HTERT RPE-1 (cell line): ENCODE data around the gene MMS19.

Experiments used
- in situ Hi-C: fragments of 300-500 bp; cut with MboI; formaldehyde crosslinking; loops from 4 replicates; pipeline ENCODE4 v1.14.3; 2020; ENCODE audit warnings: low sequenced_read_pairs

Gene MMS19, protein sequence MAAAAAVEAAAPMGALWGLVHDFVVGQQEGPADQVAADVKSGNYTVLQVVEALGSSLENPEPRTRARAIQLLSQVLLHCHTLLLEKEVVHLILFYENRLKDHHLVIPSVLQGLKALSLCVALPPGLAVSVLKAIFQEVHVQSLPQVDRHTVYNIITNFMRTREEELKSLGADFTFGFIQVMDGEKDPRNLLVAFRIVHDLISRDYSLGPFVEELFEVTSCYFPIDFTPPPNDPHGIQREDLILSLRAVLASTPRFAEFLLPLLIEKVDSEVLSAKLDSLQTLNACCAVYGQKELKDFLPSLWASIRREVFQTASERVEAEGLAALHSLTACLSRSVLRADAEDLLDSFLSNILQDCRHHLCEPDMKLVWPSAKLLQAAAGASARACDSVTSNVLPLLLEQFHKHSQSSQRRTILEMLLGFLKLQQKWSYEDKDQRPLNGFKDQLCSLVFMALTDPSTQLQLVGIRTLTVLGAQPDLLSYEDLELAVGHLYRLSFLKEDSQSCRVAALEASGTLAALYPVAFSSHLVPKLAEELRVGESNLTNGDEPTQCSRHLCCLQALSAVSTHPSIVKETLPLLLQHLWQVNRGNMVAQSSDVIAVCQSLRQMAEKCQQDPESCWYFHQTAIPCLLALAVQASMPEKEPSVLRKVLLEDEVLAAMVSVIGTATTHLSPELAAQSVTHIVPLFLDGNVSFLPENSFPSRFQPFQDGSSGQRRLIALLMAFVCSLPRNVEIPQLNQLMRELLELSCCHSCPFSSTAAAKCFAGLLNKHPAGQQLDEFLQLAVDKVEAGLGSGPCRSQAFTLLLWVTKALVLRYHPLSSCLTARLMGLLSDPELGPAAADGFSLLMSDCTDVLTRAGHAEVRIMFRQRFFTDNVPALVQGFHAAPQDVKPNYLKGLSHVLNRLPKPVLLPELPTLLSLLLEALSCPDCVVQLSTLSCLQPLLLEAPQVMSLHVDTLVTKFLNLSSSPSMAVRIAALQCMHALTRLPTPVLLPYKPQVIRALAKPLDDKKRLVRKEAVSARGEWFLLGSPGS

GRCh38 chr10:97498076-97498840, at the start of gene MMS19:
Gene MMS19, minus strand, starts transcription at chr10:97498422. Its CDS starts 38 bp downstream, at chr10:97498384.
- in situ Hi-C loops = no loop called here

GRCh38 chr10:97547962-97548361, 49.7 kb upstream of the MMS19 start:
- in situ Hi-C loops = no loop called here

DNA sequence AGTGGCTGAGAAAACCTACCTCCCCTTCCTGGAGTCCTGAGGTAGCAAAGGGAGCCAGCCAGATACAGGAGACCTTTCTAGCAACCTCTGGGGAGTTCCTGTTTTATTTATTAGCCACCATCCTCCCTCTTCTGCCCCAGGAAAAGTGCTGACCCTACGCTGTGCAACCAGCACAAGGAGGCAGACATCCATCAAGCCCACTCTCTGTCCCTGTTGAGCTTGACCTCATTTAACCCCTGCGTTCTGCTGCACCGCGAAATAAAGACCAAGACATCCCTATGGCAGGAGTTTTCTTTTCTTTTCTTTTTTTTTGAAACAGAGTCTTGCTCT, 49.0 kb upstream of the MMS19 start:
- in situ Hi-C loops = no loop called here

- in situ Hi-C loops = no loop called here
Measured at GRCh38 chr10:97546456-97547270, 48.4 kb upstream of the MMS19 start.

DNA sequence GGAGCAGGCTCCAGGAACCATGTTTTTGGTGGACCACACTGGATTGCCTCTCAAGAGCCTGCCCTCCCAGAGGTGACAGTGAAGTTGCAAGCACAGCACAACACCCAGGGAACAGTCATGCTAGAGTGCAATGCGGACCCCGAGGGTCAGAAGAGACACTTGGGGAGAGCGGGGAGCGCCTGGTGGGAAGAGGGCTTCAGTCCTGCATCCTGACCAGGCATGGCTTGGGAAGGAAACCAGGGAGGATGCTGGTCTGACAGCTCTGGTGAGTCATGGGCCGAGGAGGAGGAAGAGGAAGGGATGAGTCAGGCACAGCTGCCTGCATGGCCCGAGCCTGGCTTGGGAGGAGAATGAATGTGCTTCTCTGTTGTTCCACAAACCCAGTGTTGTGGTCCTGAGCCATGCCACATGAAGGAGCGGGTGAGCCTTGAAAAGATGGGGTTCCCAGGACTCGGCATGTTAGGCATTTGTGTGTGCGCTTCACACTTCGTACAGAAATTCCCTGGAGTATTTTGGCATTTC, 44.9 kb upstream of the MMS19 start:
- in situ Hi-C loops = no loop called here

DNA sequence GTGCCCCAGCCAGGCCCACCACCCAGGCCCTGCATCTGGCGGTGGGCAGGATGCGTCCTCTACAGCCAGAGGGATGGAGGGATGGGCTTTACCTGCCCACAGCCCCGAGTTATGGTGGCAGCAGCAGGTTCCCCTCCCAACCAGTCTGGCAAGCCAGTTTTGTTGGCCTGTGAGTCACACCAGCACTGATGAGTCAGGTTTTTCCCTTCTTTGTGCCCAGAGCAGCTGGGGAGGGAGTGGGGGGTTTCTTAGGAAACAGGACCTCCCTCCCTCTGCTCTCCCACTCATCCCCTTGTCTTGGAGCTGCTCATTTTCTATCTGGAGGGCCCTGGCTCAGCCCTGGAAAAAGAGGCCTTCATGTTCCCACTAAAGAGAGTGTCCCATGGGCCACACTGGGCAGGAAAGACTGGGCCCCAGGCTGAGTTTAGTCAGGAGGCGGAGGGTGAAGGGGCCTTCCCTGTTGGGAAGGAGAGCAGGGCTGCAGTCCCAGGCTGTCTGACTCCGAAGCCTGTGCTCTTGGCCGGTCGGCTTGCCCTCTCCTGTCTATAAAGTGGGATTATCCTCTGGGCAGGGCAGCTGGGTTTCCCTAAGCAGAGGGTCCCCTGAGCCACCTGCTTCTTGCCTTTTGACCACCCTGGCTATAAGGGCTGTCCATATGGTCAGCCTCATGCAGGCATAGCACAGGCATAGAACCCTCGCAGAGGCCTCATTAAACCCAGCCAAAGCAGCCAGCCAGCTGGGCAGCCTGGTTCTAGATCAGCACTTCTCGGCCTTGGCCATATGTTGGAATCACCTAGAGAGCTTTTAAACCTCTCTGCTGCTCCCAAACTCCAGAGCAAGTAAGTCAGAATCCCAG, 44.2 kb upstream of the MMS19 start:
- in situ Hi-C loops = no loop called here

GRCh38 chr10:97540669-97541500, 42.7 kb upstream of the MMS19 start:
- in situ Hi-C loops = no loop called here

DNA sequence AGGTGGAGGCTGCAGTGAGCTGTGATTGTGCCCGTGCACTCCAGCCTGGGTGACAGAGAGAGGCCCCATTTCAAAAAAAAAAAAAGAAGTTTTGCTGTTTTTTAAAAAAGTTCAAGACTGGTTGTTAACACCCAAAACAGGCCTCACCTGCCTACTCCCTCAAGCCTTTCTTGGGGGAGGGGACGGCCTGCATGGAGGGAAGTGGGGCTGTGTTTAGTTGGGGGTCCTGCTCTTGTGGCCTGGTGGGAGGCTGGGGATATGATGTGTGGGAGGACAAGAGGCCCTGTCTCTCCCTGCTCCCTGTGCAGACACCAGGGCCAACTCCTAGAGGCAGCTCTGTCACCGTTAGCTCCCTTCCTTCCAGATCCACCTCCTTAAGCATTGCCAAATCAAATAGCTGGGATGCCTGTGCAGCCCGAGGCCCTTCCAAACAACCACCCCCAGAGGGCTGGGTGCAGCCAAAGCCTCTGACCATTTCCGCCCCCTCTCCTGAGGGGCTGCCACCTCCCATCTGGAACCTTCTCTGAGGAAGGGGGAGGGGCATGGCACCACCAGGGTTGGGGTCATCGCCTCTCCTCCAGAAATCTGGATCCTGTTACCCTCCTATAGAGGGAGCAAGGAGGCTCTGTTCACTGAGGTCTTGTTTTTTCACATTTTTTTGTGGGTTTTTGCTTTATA, 41.4 kb upstream of the MMS19 start:
- in situ Hi-C loops = no loop called here

DNA sequence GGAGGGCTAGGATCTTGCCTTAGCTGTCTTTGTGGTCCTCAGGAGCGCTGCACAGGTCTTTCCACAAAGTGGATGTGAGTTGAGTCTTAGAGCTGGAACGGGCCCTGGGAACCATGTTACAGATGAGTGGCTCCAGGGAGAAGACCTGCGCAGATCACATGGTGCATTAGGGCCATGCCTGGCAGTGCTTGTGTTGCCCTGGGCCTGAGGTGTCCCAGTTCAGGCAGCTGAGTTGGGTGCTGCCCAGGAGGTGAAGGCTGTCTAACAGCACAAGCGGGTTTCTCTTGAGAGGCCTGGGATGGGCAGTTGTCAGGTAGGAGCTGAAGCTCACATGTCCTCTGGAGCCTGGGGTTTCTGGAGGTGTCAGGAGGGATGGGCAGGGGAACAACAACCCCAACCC, 40.6 kb upstream of the MMS19 start:
- in situ Hi-C loops = no loop called here

- in situ Hi-C loops = no loop called here
Measured at GRCh38 chr10:97538411-97538810, 40.2 kb upstream of the MMS19 start.

- in situ Hi-C loops = no loop called here
Measured at GRCh38 chr10:97537186-97537869, 39.1 kb upstream of the MMS19 start.

GRCh38 chr10:97534746-97535367, 36.6 kb upstream of the MMS19 start:
- in situ Hi-C loops = no loop called here

DNA sequence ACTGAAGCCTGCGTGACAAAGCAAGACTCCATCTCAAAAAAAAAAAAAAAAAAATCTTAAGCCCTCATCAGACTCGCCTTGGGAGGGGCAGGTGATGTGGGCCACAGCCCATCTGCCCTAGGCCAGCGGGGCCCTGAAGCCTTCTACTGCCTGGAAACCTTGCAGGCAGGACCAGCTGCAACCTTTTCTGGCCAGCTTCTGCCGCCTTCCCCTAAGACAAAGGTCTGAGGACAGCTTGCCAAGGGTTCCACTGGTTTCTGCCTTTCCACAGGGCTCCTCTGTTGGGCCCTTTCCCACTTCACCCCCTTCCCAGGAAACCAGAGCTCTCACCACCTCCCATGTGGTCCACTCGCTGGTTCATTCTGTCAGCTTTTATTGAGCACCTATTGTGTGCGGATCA, 35.7 kb upstream of the MMS19 start:
- in situ Hi-C loops = no loop called here

DNA sequence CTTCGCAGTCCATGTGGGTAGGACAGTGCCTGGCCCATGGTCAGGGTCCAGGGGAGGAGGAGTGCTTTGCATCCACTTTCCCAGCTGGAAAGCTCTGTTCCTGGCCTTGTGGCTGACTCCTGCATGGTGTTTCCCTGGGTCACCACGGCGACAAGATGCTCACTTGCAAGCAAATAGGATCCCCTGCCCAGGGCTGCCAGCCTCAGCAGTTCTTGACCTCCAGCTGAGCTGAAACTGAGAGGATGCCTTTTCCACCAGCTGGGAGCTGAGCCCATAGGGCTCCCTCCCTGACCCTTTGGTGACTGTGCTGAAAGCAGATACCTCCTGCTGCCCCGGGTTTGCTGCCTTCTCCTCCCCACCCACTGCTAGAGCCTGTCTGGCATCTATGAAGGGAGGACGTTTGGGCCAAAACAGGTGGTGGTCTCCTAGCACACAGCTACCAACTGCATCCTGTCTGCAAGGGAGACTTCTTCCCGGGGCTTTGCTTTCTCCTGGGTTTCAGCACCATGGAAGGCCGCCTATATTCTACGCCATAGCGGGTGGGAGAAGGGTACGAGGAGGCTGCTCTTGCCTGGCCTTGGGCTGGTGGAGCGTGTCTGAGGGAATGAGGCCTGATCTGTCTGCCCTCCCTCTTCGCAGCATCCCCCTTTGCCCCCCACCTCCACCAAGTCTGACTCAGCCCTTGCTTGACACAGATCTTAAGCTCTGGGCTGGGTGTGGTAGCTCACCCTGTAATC, 34.9 kb upstream of the MMS19 start:
- in situ Hi-C loops = no loop called here

DNA sequence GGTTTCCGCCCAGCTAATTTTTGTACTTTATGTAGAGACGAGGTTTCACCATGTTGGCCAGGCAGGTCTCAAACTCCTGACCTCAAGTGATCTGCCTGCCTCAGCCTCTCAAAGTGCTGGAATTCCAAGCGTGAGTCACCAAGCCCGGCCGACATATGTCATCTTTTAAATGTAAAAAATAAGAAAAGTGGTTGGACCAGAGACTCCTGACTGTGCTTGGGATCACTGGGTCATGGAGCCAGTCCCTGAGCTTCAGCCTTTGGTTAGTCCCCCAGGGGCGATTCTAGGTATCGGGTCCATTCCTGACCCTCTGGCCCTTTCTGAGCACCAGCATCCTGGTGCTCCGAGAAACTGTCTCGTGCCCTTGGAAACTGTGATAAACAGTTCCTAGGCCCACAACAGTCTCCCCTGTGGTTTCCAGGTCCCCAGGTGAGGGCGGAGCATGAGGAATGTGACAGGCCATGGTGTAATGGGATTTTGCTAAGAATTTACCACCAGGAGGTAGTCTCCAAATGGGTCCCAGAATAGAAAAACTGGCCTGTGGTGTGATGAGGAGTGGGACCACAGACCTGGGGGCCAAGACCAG, 33.3 kb upstream of the MMS19 start:
- in situ Hi-C loops = no loop called here
